GM21717 (cell line): ENCODE measurements around the gene CCDC34.

Experiments used
- ATAC-seq: cut with Tn5 transposase; IDR thresholded peaks from one replicate; pipeline ENCODE4 v1.9.1; 2021; ENCODE audit warnings: mild to moderate bottlenecking, moderate library complexity; ENCODE audit not compliant: unreplicated experiment

CCDC34 gene

GRCh38 chr11:27292637-27293010 is 70.4 kb downstream of the CCDC34 start:
- no peak for ATAC-seq

DNA sequence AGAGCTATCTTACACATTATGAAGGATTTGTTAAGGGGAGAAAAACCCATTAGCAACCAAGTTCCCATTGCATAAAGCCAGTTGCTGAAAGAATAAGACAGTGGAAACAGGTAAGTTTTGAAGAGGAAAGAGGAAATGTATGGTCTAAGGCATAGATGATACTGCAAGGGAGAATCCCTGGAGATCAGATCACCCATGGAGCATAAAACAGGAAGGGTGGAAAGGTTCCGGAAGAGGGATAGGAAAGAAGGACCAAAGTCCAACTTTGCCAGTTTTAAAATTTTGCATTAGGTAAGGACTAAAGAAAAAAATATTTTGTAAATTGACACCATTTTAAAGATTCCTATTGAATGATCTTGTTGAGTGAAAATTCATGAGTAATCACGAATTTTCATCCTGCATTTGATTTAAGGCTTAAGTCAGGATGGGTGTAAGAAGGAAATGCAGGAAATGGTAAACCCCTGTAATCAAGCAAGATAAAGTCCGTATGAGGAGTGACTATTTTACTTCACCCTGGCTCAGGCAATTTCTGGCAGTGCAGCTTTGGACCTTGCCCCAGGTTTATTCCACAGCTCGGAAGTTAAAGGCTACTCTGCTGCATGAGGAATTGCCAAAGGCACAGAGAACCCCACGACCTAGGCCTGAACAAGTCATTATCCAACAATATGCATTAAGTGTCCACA is 70.9 kb downstream of the CCDC34 start:
- no peak for ATAC-seq

GRCh38 chr11:27291302-27291889 is 71.6 kb downstream of the CCDC34 start:
- ATAC-seq, result no peak

DNA sequence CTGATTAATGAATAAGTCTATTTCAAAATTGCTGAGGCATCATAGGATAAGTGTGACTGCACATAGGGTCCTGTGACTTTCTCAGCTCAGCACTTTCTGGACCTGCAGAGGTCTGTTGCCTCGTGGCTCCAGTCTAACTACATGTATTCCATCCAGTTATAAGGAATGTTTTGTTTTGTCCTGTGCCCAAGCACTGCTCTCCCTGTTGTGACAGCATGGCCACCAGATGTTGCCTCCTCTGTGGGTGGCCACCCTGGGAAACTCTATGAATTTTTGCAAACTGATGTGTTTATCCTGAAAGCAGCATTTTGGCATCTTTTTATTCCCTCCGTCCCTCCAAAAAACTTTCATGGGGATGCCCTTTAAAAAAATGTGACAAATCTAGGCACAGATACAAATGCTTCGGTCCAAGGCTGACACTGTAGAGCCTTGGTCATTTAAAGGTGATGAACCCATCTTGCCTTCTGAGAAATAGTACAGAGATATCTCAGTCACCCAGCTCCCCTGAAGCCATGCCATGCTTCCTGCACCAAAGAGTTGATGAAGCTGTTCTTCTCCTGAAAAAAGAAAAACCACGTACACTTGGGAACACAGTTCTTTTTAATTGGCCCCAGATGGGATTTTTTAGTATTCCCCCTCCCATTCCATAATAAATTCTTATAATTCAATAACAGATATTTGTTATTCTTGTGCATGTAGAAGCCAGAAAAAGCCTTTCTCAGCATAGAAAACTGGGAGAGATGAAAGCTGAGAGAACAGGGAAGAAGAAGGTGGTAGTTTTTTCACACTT is 72.6 kb downstream of the CCDC34 start:
- no peak for ATAC-seq
